ENCODE data around the gene DNAI1. TPM values are rescaled to one million over a fixed set of nuclear protein-coding genes. Genes with fewer than 3 reads are reported as not detected.

The DNAI1 gene
- total and polyA plus RNA-seq, 2 of the 4 experiments (the other 2 are of a cell fraction) = not detected

DNA sequence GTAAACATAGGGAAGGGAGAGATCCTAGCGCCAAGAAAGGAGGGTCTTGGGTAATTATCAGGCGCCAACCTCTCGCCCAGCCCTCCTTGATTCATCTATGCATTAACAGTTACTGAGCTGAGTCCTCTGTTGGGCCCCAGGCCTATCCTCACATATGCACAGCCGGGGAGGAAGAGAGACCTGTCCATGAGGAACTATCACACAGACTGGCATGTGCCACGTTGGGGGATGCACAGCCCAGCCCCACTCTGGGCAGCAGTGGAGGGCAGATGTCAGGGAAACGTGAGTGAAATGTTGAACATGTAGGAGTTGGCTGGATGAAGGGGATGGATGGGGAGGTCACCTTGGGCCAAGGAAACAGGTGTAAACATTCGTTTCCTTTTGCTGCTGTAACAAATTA is 82.9 kb downstream of the DNAI1 start:
- Histone ChIP-seq H2AK5ac (ENCODE audit: low read depth, low read length) (no peak overlapping the region), H4K91ac (ENCODE audit: insufficient read depth, low read depth, low read length) (no peak overlapping the region), H2BK20ac (ENCODE audit: low read depth, low read length) (no peak overlapping the region), H3K4me2 (ENCODE audit: low read depth, low read length) (no peak overlapping the region), H3K79me1 (ENCODE audit: low read depth in 1 of 2, low read length in 2 of 2) (no peaks in the 10 kb centered on the region), H3K14ac (replicated peaks; ENCODE audit: low read depth, low read length) (no peak overlapping the region), H3K9me3 (ENCODE audit: control insufficient read depth, insufficient read depth, low read length) (no peaks in the 10 kb centered on the region), H2BK5ac (ENCODE audit: low read depth, low read length, poor library complexity, severe bottlenecking) (no peak overlapping the region), H2AFZ (replicated peaks; ENCODE audit: low read length, poor library complexity) (no peak overlapping the region), H4K20me1 (ENCODE audit: insufficient read depth, low read length) (no peaks in the 10 kb centered on the region), H3K18ac (ENCODE audit: low read depth, low read length) (no peak overlapping the region), H2BK120ac (ENCODE audit: low read depth, low read length) (no peak overlapping the region), H3K56ac (ENCODE audit: extremely low read depth, insufficient read depth, low read length) (no peak overlapping the region), H2AK9ac (replicated peaks; ENCODE audit: low read depth, low read length, poor library complexity) (no peak overlapping the region), H3K23ac (ENCODE audit: low read depth, low read length) (no peak overlapping the region), H3K4me3 (ENCODE audit: insufficient read depth, low read depth, low read length) (no peak overlapping the region), H4K8ac (ENCODE audit: low read depth in 2 of 2, low read length in 2 of 2) (no peak overlapping the region), H2BK15ac (ENCODE audit: low read depth, low read length) (no peak overlapping the region), H3K27ac (ENCODE audit: insufficient read depth, low read length) (no peak overlapping the region), H3K9me1 (ENCODE audit: insufficient read depth, low read length) (no peaks in the 10 kb centered on the region), H4K5ac (ENCODE audit: low read depth, low read length) (no peak overlapping the region), H3K9ac (ENCODE audit: low read depth, low read length) (no peak overlapping the region), H3K4ac (ENCODE audit: low read depth, low read length) (no peak overlapping the region), H3K27me3 (ENCODE audit: control insufficient read depth, insufficient read depth, low read length) (peaks cover 21% of the 10 kb centered on the region), H3K36me3 (ENCODE audit: control insufficient read depth, insufficient read depth, low read length) (no peaks in the 10 kb centered on the region), H3K4me1 (ENCODE audit: control insufficient read depth, insufficient read depth, low read length) (no peaks in the 10 kb centered on the region)
- dilution Hi-C loops (cut with HindIII; ENCODE audit: low sequenced_read_pairs, unreplicated experiment) (no loop called here), in situ Hi-C loops (cut with MboI; ENCODE audit: low sequenced_read_pairs) (no loop called here), intact Hi-C loops (cut with micrococcal nuclease) (no loop called here)
- CTCF ChIA-PET = no interaction called here
- ATAC-seq (ENCODE audit: low read depth) (no peak), DNase-seq (no peak)
- BruUV-seq (replicated peaks) = no TSS peak
- TF ChIP-seq MAZ (IDR thresholded peaks at IDR 0.05; ENCODE audit: borderline replicate concordance, low read depth, low read length) (no peak), RAD21 (IDR thresholded peaks at IDR 0.05; ENCODE audit: low read length) (no peak), MAFK (IDR thresholded peaks at IDR 0.05; ENCODE audit: low read depth, low read length) (no peak), CEBPB (IDR thresholded peaks at IDR 0.05; ENCODE audit: low read depth, low read length) (no peak), MXI1 (IDR thresholded peaks at IDR 0.05; ENCODE audit: borderline replicate concordance, low read depth, low read length) (no peak), RCOR1 (IDR thresholded peaks at IDR 0.05; ENCODE audit: insufficient replicate concordance, low read length) (no peak), POLR2A (IDR thresholded peaks at IDR 0.05; ENCODE audit: low read depth, low read length) (no peak), BHLHE40 (IDR thresholded peaks at IDR 0.05; ENCODE audit: low read depth, low read length) (no peak), NFE2L2 (IDR thresholded peaks at IDR 0.05; ENCODE audit: low read depth, low read length) (no peak), FOS (IDR thresholded peaks at IDR 0.05; ENCODE audit: low read depth, low read length) (no peak), CHD1 (IDR thresholded peaks at IDR 0.05; ENCODE audit: low read depth, low read length) (no peak), RFX5 (IDR thresholded peaks at IDR 0.05; ENCODE audit: low read depth, low read length) (no peak)
- TF ChIP-seq, protein P1, sequence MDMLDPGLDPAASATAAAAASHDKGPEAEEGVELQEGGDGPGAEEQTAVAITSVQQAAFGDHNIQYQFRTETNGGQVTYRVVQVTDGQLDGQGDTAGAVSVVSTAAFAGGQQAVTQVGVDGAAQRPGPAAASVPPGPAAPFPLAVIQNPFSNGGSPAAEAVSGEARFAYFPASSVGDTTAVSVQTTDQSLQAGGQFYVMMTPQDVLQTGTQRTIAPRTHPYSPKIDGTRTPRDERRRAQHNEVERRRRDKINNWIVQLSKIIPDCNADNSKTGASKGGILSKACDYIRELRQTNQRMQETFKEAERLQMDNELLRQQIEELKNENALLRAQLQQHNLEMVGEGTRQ (IDR thresholded peaks at IDR 0.05; ENCODE audit: low read depth, low read length) = no peak
- TF ChIP-seq, protein P2, sequence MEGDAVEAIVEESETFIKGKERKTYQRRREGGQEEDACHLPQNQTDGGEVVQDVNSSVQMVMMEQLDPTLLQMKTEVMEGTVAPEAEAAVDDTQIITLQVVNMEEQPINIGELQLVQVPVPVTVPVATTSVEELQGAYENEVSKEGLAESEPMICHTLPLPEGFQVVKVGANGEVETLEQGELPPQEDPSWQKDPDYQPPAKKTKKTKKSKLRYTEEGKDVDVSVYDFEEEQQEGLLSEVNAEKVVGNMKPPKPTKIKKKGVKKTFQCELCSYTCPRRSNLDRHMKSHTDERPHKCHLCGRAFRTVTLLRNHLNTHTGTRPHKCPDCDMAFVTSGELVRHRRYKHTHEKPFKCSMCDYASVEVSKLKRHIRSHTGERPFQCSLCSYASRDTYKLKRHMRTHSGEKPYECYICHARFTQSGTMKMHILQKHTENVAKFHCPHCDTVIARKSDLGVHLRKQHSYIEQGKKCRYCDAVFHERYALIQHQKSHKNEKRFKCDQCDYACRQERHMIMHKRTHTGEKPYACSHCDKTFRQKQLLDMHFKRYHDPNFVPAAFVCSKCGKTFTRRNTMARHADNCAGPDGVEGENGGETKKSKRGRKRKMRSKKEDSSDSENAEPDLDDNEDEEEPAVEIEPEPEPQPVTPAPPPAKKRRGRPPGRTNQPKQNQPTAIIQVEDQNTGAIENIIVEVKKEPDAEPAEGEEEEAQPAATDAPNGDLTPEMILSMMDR (conservative IDR thresholded peaks at IDR 0.05; ENCODE audit: low read depth, low read length) = no peak
- TF ChIP-seq, protein P3, sequence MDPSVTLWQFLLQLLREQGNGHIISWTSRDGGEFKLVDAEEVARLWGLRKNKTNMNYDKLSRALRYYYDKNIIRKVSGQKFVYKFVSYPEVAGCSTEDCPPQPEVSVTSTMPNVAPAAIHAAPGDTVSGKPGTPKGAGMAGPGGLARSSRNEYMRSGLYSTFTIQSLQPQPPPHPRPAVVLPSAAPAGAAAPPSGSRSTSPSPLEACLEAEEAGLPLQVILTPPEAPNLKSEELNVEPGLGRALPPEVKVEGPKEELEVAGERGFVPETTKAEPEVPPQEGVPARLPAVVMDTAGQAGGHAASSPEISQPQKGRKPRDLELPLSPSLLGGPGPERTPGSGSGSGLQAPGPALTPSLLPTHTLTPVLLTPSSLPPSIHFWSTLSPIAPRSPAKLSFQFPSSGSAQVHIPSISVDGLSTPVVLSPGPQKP (IDR thresholded peaks at IDR 0.05; ENCODE audit: borderline replicate concordance, low read depth, low read length) = no peak
- POLR2A ChIA-PET (ENCODE audit: unreplicated experiment) = no interaction called here
- no CpG with 5 or more reads among the region's 7 CpGs for WGBS, 2 experiments (ENCODE audit: extremely low coverage in 2 of 2, insufficient read length in 1 of 2)

All from IMR-90 (cell line).